HG03457 (cell line): ENCODE data around the gene TRAPPC12.
"Not testable (repeated sequence)": the region's sequence is repeated elsewhere in the genome, so short reads cannot be mapped to it uniquely, and the experiment has no call there.

ENCODE experiments used
- ATAC-seq: cut with Tn5 transposase; IDR thresholded peaks from one replicate; pipeline ENCODE4 v1.9.1; 2021; ENCODE audit warnings: moderate number of reproducible peaks; ENCODE audit not compliant: unreplicated experiment

TRAPPC12 gene

DNA sequence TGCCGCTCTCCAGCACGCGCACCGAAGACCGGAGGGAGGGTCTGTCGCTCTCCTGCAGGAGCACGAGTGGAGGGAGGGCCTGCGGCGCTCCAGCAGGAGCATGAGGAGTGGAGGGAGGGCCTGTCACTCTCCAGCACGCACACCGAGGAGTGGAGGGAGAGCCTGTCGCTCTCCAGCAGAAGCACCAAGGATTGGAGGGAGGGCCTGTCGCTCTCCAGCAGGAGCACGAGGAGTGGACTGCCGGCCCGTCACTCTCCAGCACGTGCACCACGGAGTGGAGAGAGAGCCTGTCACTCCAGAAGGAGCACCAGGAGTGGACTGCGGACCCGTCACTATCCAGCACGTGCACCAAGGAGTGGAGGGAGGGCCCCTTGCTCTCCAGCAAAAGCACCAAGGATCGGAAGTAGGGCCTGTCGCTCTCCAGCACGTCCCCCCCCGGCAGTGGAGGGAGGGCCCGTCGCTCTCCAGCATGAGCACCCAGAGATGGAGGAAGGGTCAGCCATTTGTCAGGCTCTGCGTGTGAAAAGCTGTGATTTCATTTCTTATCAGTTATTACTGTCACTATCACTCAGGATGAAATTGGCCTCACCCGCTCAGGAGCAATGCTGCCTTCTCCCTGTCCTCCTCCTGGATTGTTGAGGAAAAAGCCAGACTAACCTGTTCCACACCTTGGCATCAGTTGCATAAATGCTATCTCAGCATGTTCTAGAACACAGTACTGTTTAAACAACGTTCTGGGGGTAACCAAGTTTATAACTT, 103.9 kb downstream of the TRAPPC12 start:
- peak; percentile 47 for ATAC-seq

DNA sequence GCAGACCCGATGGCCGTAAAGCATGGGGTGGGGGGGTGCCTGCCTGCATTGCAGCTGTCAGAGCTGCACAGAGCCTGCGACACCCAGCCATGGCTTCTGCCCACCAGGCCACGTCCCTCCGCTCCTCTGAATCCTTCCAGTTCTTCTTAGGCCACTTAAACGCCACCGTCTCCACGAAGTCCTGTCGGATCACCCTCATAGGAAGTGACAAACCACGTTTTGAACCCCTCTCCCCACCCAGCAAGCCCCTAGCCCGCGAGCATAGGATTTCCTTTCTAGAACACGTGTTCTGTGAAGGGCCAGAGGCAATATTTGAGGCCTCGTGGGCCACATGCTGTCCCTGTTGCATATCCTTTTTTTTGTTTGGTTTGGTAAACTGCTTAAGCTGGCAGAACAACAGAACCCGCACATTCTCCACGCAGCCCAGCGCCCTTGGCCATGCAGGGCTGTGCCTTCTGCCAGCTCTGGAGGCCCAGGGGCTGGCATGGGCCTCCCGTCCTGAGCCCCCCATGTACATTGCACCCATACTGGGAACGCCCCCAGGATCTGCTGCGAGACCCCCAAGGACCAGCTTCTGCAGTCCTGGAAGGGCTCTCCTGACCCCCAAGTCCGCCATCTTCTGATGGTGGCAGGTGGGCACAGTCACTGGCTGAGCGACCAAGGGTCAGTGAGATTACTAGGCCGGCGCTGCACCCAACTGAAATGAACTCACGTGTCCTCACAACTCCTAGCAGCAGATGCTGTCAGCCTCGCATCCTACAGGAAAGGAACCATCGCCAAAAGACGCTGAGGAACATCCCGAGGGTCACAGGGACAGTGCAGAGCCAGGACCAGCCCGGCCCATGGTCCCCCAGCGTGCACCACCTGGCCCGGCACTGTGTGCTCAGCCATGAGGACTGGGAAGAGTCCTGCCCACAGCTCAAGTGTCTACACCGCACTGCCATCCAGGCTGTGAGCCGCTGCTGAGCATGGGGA, 104.8 kb downstream of the TRAPPC12 start:
- ATAC-seq: no peak

DNA sequence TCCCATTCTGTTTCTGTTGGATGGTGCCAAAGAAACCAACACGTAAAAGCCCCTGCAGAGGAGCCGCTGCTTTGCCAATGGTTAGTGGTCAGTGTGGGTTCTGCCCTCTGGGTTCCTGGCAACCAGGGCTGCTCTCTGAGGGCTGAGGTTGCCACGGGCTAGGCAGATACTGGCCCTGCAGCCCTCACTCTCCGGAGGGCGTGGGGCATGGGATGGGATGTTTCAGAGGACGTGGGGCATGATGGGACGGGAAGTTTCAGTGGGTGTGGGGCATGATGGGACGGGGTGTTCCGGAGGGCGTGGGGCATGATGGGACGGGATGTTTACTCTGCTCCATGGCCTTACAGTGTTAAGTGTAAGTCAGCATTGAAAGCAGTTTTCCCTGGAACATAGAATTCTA, 105.7 kb downstream of the TRAPPC12 start:
- no peak for ATAC-seq

- ATAC-seq: no peak
Observed at GRCh38 chr2:3486047-3487027, 106.8 kb downstream of the TRAPPC12 start.

DNA sequence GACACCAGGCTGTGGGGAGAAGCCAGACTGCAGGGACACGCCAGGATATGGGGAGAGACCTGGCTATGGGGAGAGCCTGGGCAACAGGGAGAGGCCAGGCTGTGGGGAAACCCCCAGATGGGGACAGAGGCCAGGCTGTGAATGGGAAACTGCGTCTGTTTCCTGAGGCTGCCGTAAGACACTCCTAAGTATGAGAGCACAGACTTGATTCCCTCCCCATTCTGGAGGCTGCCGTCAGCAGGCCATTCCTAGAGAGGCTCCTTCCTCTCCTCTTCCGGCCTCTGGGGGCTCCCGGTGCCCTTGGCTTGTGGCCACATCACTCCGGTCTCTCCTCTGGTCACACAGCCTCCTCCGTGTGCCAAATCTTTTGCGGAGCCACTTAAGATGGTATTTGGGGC, 107.5 kb downstream of the TRAPPC12 start:
- ATAC-seq: no peak

DNA sequence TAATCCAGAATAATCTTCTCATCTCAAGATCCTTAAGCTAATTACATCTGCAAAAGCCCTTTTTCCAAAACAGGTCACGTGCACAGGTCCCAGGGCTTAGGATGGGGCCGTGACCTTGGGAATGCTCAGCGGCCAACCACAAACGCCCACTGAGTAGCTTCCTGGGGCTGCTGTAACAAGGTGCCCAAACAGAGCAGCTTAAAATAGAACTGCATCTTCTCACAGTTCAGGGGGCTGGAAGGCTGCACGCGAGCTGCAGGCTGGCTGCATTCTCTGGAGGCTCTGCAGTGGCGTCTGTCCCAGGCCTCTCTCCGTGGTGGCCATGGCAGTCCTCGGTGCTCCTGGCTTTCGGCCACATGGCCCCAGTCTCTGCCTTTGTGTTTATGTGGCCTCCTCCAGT, 107.9 kb downstream of the TRAPPC12 start:
- no peak for ATAC-seq

GRCh38 chr2:3488061-3488531, 108.6 kb downstream of the TRAPPC12 start:
- ATAC-seq: no peak

DNA sequence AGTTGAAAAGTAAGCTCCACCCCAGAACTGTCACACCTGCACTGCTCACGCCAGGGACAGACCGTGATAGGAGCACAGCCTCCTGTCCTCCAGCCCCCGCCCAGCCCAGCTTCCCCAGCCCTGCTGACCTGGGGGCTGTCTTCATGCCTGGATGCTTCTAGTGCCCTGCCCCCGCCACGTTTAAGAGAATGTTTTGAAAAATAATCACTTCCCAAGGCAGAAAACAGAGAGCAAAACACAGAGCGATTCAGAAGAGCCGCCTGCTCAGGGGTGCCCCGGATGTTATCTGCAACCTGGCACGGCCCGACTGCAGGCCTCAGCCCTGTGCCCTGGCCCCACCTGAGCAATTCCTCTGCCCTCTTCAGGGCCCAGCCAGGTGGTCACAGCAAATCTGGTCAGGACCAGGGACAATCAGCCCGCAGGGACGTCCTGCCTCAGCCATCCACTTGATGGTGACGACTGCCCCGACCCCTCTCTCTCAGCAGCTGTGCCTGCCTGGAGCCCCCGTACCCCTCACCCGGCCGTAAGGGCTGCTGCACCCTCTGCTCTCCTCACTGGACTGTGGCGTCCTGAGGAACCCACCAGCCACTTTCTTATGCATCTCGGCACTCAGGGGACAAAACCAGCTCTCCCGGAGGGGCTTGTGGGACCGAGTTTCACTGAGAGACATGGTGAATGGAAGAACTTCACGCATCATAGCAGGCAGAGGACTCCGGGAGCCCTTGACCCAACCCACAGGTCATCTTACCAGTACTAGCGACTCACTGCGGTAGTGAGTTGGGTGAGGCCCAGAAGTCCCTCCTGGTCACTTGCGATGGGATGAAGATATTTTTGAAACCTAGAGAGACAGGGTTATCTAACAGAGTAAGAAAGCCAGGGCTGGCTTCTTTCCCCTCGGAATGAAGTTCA, 109.6 kb downstream of the TRAPPC12 start:
- ATAC-seq: no peak

DNA sequence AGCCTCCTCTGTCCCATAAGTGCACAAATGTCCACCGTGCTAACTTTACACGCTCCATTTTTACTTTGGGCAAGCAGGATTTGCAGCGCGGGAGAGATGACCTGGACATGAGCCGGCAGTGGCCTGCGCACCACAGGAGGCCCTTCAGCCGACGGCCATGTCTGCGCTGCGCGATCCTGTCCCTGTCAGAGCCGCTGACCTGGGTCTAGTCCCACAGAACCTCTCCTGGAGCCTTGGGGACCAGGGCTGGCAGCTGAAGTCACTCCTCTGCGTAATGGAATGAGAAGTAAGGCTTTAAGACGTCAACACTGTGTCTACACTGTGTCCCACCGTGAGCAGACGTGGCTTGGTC, 110.2 kb downstream of the TRAPPC12 start:
- no peak for ATAC-seq

DNA sequence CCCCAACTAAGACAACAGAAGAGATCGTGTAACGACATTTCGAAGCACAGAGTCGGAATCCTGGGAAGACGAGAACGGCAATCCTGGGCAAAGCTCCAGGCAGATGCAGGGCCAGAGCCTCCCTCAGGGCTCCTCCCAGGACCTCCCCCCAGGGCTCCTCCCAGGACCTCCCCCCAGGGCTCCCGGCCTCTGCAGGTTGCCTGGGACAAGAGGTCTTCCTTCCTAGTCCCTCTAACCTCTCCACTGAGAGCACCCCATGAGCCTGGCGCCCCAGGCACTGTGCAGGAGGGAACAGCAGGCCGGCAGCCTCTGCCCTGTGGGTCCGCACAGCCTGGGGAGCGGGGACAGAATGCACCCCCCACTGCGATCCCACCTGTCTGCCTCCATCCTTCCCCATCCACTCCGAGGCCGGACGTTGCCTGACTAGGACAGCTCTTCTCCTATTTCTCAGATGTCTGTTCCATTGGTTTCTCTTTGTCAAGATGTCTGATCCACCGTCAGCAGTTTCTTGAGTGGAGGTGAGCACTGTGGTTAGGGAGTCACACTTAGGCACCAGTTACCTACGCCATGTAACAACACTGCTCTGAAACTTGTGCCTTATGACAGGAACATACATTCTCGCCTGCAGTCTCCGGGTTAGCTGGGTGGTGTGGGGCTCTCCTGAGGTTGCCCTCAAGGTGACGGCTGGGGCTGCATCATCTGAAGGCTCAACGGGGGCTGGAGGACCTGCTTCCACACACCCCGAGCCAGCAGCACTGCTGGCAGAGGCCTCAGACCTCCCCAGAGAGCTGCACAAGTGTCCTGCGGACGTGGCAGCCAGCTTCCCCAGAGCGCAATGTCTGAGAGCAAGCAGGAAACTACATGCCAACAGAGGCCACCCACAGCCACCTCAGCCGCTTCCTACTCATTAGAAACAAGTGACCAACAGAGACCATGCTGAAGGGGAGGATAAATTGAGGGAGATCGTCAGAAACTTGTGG, 111.0 kb downstream of the TRAPPC12 start:
- no peak for ATAC-seq

DNA sequence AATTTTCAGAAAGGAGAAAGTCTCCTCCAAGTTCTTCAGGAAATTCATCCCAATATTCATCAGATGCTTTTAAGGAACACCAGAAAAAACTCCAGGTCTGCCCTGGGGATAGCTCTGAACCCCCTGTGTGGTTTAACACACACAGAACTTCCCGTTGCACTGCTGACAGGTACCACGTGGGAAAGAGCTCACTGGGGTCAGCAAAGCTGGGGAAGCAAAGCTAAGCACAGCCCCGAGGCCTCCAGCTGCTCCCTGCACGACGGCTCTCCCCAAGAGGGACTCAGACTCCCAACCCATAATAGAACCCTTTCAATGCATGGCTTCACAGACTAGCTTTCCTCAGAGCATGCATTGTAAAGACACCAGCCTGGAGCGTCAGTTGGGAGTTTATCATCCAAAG, 111.8 kb downstream of the TRAPPC12 start:
- no peak for ATAC-seq

GRCh38 chr2:3491716-3492474, 112.4 kb downstream of the TRAPPC12 start:
- no peak for ATAC-seq

DNA sequence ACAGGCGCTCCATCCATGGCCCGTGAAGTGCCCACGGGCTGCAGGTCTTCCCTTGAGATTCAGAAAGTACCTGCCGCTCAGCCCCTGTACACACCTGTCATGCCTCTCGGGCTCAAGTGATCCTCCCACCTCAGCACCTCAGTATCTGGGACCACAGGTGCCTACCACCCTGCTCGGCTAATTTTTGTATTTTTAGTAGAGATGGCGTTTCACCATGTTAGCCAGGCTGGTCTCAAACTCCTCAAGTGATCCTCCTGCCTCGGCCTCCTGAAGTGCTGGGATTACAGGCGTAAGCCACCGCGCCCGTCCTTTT, 112.9 kb downstream of the TRAPPC12 start:
- not testable (repeated sequence) for ATAC-seq

DNA sequence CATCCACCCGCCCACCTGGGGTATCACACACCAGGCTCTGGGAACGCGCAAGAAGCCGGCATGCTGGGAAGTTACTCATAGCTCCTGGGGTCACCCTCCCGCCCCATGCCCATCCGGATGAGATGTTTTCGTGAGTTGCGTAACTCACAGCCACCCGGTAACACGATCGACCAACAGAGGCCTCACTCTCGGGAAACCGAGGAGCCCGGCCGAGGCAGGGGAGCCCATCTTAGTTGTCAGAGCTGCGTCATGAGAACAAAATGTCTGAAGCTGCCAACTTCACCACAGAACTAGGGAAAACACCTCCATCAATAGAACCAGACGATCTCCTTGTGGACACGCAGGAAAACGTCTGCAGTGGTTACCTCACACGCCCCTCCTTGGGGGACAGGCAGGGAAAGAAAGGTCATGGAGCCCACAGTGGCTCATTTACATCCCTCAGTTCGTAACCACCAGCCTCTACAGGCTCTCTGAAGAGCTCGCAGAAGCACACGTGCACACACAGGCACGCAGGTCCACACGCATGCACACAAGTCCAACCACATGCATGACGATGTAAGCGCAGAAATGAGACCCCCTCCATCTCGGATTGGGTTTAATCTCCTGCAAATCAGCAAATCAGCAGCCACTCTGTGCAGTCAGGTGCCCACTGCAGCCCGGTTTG, 113.6 kb downstream of the TRAPPC12 start:
- ATAC-seq: no peak

DNA sequence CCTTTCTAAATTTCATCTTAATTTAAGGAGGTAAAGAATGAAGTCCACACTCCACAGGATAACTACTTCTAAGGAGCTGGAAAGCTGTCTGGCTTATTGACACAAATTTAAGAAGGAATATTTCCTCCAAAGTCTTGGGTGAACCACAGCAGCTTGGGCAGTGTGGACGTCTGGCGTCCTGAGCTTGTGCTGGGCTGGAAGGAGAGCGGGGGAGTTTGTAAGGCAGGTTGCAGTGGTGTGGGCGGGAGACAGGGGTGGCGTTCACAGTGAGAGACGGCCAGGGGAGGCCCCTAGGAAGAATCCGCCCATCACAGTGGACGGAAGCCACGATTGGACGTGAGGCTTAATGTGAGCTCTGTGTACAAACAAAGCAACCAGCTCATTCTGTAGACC, 114.1 kb downstream of the TRAPPC12 start:
- no peak for ATAC-seq

DNA sequence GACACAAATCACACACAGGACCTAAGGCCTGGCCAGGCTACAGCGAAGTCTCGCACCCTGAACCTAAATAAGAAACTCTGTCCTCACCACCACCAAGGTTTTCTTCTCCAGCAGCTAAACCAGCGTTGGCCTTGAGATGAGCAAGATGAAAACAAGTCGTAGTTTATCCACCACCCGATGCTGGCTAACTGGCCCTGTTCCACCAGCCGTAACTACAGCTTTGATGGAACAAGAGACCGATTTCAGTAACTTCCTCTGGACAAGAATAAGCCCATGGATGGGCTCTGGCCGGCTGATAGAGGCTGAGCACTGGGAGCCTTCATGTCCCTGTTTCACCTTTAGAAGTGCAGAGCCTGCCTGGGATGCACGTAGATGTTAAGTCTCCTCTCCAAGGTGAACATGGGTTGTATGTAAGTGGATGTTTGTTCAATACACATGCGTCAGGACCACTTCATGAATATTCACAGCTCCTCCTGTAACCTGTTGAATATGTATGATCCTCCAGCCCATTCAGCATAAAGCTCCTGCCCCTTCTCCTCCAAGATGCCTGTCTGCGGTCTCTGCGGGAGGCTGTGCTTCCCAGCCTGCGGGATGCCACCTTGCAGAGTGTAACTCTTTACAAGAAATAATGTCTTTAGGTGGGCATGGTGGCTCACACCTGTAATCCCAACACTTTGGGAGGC, 115.6 kb downstream of the TRAPPC12 start:
- no peak for ATAC-seq

- ATAC-seq: not testable (repeated sequence)
Observed at GRCh38 chr2:3496708-3497080, 117.2 kb downstream of the TRAPPC12 start.
